ENCODE measurements around the gene ADCY10.

Gene ADCY10

GRCh38 chr1:167776151-167776550, 137.8 kb downstream of the ADCY10 start:
- DNase-seq (ENCODE audit: low spot score), result no peak

- DNase-seq (ENCODE audit: low spot score), result no peak
Measured at GRCh38 chr1:167775178-167775577, 138.8 kb downstream of the ADCY10 start.

GRCh38 chr1:167774710-167775109, 139.2 kb downstream of the ADCY10 start:
- no peak for DNase-seq (ENCODE audit: low spot score)

GRCh38 chr1:167773516-167773915, 140.4 kb downstream of the ADCY10 start:
- no peak for DNase-seq (ENCODE audit: low spot score)

GRCh38 chr1:167772436-167772835, 141.5 kb downstream of the ADCY10 start:
- DNase-seq (ENCODE audit: low spot score), result no peak

GRCh38 chr1:167770127-167770526, 143.8 kb downstream of the ADCY10 start:
- no peak for DNase-seq (ENCODE audit: low spot score)

GRCh38 chr1:167767761-167768160, 146.2 kb downstream of the ADCY10 start:
- no peak for DNase-seq (ENCODE audit: low spot score)

GRCh38 chr1:167766538-167766937, 147.4 kb downstream of the ADCY10 start:
- no peak for DNase-seq (ENCODE audit: low spot score)

GRCh38 chr1:167765496-167765895, 148.4 kb downstream of the ADCY10 start:
- DNase-seq (ENCODE audit: low spot score), result no peak

GRCh38 chr1:167764458-167765330, 149.2 kb downstream of the ADCY10 start:
- no peak for DNase-seq (ENCODE audit: low spot score)

GRCh38 chr1:167763525-167764220, 150.3 kb downstream of the ADCY10 start:
- DNase-seq (ENCODE audit: low spot score), result no peak

GRCh38 chr1:167762061-167762746, 151.7 kb downstream of the ADCY10 start:
- no peak for DNase-seq (ENCODE audit: low spot score)

- no peak for DNase-seq (ENCODE audit: low spot score)
Measured at GRCh38 chr1:167761400-167761799, 152.5 kb downstream of the ADCY10 start.

Data from hematopoietic multipotent progenitor cell treated with erythropoietin and hydrocortisone succinate and interleukin-3 and kit ligand, for 17 days (in vitro differentiated cells).